ENCODE results near the gene RAI1.

Gene RAI1

GRCh38 chr17:17820046-17820445 is 138.8 kb downstream of the RAI1 start:
- no peak for DNase-seq

- DNase-seq: no peak
Observed at GRCh38 chr17:17820463-17821158, 139.4 kb downstream of the RAI1 start.

- no peak for DNase-seq
Observed at GRCh38 chr17:17822189-17822588, 140.9 kb downstream of the RAI1 start.

GRCh38 chr17:17822616-17823015 is 141.4 kb downstream of the RAI1 start:
- no peak for DNase-seq

GRCh38 chr17:17823433-17824118 is 142.3 kb downstream of the RAI1 start:
- DNase-seq: peak; percentile 77

- peak; percentile 55 for DNase-seq
Observed at GRCh38 chr17:17824119-17824782, 143.0 kb downstream of the RAI1 start.

GRCh38 chr17:17824783-17825614 is 143.7 kb downstream of the RAI1 start:
- DNase-seq: no peak

- DNase-seq: no peak
Observed at GRCh38 chr17:17826342-17826713, 145.1 kb downstream of the RAI1 start.

GRCh38 chr17:17826942-17827785 is 145.9 kb downstream of the RAI1 start:
- no peak for DNase-seq

- DNase-seq: no peak
Observed at GRCh38 chr17:17827826-17828621, 146.8 kb downstream of the RAI1 start.

- no peak for DNase-seq
Observed at GRCh38 chr17:17830269-17830567, 149.0 kb downstream of the RAI1 start.

- no peak for DNase-seq
Observed at GRCh38 chr17:17830740-17831207, 149.5 kb downstream of the RAI1 start.

GRCh38 chr17:17831208-17832031 is 150.2 kb downstream of the RAI1 start:
- DNase-seq: no peak

- DNase-seq: no peak
Observed at GRCh38 chr17:17832032-17832363, 150.7 kb downstream of the RAI1 start.

GRCh38 chr17:17833658-17834357 is 152.6 kb downstream of the RAI1 start:
- DNase-seq: no peak

- no peak for DNase-seq
Observed at GRCh38 chr17:17834974-17835373, 153.7 kb downstream of the RAI1 start.

GRCh38 chr17:17835415-17836249 is 154.4 kb downstream of the RAI1 start:
- DNase-seq: no peak

- peak; percentile 90 for DNase-seq
Observed at GRCh38 chr17:17836250-17836817, 155.1 kb downstream of the RAI1 start.

All from NCI-H1694 treated with DMSO at 0.1 percent for 48 hours (cell line).